HAP-1 (cell line): ENCODE data around the gene MPRIP.

Source experiments
- DNase-seq, 2 experiments: peaks; one replicate each; pipeline ENCODE4 v3.0.0-alpha.2; 2016 to 2020; ENCODE audit warnings: low spot score in 2 of 2
- H3K27me3 ChIP-seq: fragments of 250-450 bp; sonication (Bioruptor Pico); 2 replicates; pipeline ENCODE4 v1.5.1; 2020; ENCODE audit warnings: low read depth, mild to moderate bottlenecking, moderate library complexity
- H3K36me3 ChIP-seq: fragments of 250-450 bp; sonication (Bioruptor Pico); replicated peaks from 2 replicates; pipeline ENCODE4 v1.5.1; 2020; ENCODE audit warnings: mild to moderate bottlenecking
- H3K4me1 ChIP-seq: fragments of 250-450 bp; sonication (Bioruptor Pico); 2 replicates; pipeline ENCODE4 v1.5.1; 2020; ENCODE audit warnings: mild to moderate bottlenecking
- H3K4me3 ChIP-seq: fragments of 250-450 bp; sonication (Bioruptor Pico); 2 replicates; pipeline ENCODE4 v1.5.1; 2020; ENCODE audit warnings: mild to moderate bottlenecking, moderate library complexity
- H3K9me3 ChIP-seq: fragments of 250-450 bp; sonication (Bioruptor Pico); 2 replicates; pipeline ENCODE4 v1.5.1; 2020; ENCODE audit warnings: mild to moderate bottlenecking, moderate library complexity
- in situ Hi-C: fragments of 300-500 bp; cut with MboI; formaldehyde crosslinking; loops from 3 replicates; pipeline ENCODE4 v1.14.3; 2020; ENCODE audit warnings: low sequenced_read_pairs, inconsistent platforms, mixed read lengths

MPRIP gene

GRCh38 chr17:17029938-17030337, 12.3 kb upstream of the MPRIP start:
- H3K4me1 ChIP-seq = peaks cover 11% of the 10 kb centered on the region
- no peaks in the 10 kb centered on the region for H3K9me3 ChIP-seq
- H3K27me3 ChIP-seq = no peaks in the 10 kb centered on the region
- in situ Hi-C loops = no loop called here
- no peaks in the 10 kb centered on the region for H3K36me3 ChIP-seq
- no peak for DNase-seq
- H3K4me3 ChIP-seq = no peak overlapping the region

- Histone ChIP-seq H3K4me1 (peaks cover 11% of the 10 kb centered on the region), H3K4me3 (no peak overlapping the region), H3K27me3 (no peaks in the 10 kb centered on the region), H3K9me3 (no peaks in the 10 kb centered on the region), H3K36me3 (no peaks in the 10 kb centered on the region)
- DNase-seq = no peak
- in situ Hi-C loops = no loop called here
These were observed 11.6 kb upstream of the MPRIP start for GRCh38 chr17:17030515-17031211.

- Histone ChIP-seq H3K36me3 (no peaks in the 10 kb centered on the region), H3K4me1 (peaks cover 11% of the 10 kb centered on the region), H3K4me3 (no peak overlapping the region), H3K9me3 (no peaks in the 10 kb centered on the region), H3K27me3 (no peaks in the 10 kb centered on the region)
- in situ Hi-C loops = no loop called here
- DNase-seq = no peak
These were observed 10.0 kb upstream of the MPRIP start for GRCh38 chr17:17032131-17032692.

- in situ Hi-C loops = no loop called here
- Histone ChIP-seq H3K4me1 (peaks cover under 1% of the 10 kb centered on the region), H3K4me3 (no peak overlapping the region), H3K27me3 (no peaks in the 10 kb centered on the region), H3K9me3 (no peaks in the 10 kb centered on the region), H3K36me3 (no peaks in the 10 kb centered on the region)
- DNase-seq = no peak
These were observed 8.8 kb upstream of the MPRIP start for GRCh38 chr17:17033466-17033865.

GRCh38 chr17:17034026-17034425, 8.2 kb upstream of the MPRIP start:
- no peaks in the 10 kb centered on the region for H3K36me3 ChIP-seq
- in situ Hi-C loops = no loop called here
- no peaks in the 10 kb centered on the region for H3K9me3 ChIP-seq
- no peaks in the 10 kb centered on the region for H3K27me3 ChIP-seq
- DNase-seq = no peak
- H3K4me1 ChIP-seq = no peaks in the 10 kb centered on the region
- no peak overlapping the region for H3K4me3 ChIP-seq

- in situ Hi-C loops = no loop called here
- DNase-seq = no peak
- Histone ChIP-seq H3K27me3 (no peaks in the 10 kb centered on the region), H3K4me1 (no peaks in the 10 kb centered on the region), H3K4me3 (no peak overlapping the region), H3K36me3 (no peaks in the 10 kb centered on the region), H3K9me3 (no peaks in the 10 kb centered on the region)
These were observed 7.7 kb upstream of the MPRIP start for GRCh38 chr17:17034496-17035075.

- no peaks in the 10 kb centered on the region for H3K9me3 ChIP-seq
- in situ Hi-C loops = no loop called here
- H3K4me1 ChIP-seq = no peaks in the 10 kb centered on the region
- no peak overlapping the region for H3K4me3 ChIP-seq
- H3K27me3 ChIP-seq = no peaks in the 10 kb centered on the region
- no peak for DNase-seq
- no peaks in the 10 kb centered on the region for H3K36me3 ChIP-seq
These were observed 6.8 kb upstream of the MPRIP start for GRCh38 chr17:17035490-17035889.

GRCh38 chr17:17035920-17036523, 6.2 kb upstream of the MPRIP start:
- no peak overlapping the region for H3K4me3 ChIP-seq
- H3K4me1 ChIP-seq = no peaks in the 10 kb centered on the region
- in situ Hi-C loops = no loop called here
- no peaks in the 10 kb centered on the region for H3K27me3 ChIP-seq
- DNase-seq = no peak
- no peaks in the 10 kb centered on the region for H3K9me3 ChIP-seq
- no peaks in the 10 kb centered on the region for H3K36me3 ChIP-seq

- no peak overlapping the region for H3K4me3 ChIP-seq
- H3K27me3 ChIP-seq = no peaks in the 10 kb centered on the region
- in situ Hi-C loops = no loop called here
- H3K4me1 ChIP-seq = peaks cover 5% of the 10 kb centered on the region
- DNase-seq = no peak
- no peaks in the 10 kb centered on the region for H3K9me3 ChIP-seq
- no peaks in the 10 kb centered on the region for H3K36me3 ChIP-seq
These were observed 5.7 kb upstream of the MPRIP start for GRCh38 chr17:17036524-17036998.

GRCh38 chr17:17039911-17040310, 2.3 kb upstream of the MPRIP start:
- Histone ChIP-seq H3K36me3 (no peaks in the 10 kb centered on the region), H3K27me3 (no peaks in the 10 kb centered on the region), H3K9me3 (no peaks in the 10 kb centered on the region), H3K4me1 (peaks cover 16% of the 10 kb centered on the region), H3K4me3 (no peak overlapping the region)
- in situ Hi-C loops = no loop called here
- DNase-seq = no peak

GRCh38 chr17:17041018-17041521, 1.2 kb upstream of the MPRIP start:
- Histone ChIP-seq H3K36me3 (no peaks in the 10 kb centered on the region), H3K27me3 (no peaks in the 10 kb centered on the region), H3K4me3 (no peak overlapping the region), H3K9me3 (peaks cover 2% of the 10 kb centered on the region; the same call in 1 of the 2 replicates), H3K4me1 (peaks cover 22% of the 10 kb centered on the region)
- in situ Hi-C loops = no loop called here
- DNase-seq = no peak

GRCh38 chr17:17041571-17042383, 480 bp upstream of the MPRIP start:
- in situ Hi-C loops = no loop called here
- no peaks in the 10 kb centered on the region for H3K36me3 ChIP-seq
- H3K9me3 ChIP-seq = peaks cover 2% of the 10 kb centered on the region; the same call in 1 of the 2 replicates
- peaks cover 22% of the 10 kb centered on the region for H3K4me1 ChIP-seq
- DNase-seq = peak; percentile 93 to 99
- peak overlapping the region; percentile 33 for H3K4me3 ChIP-seq
- H3K27me3 ChIP-seq = no peaks in the 10 kb centered on the region

GRCh38 chr17:17042851-17043460, 699 bp downstream of the MPRIP start:
- in situ Hi-C loops = no loop called here
- Histone ChIP-seq H3K9me3 (peaks cover 2% of the 10 kb centered on the region; the same call in 1 of the 2 replicates), H3K4me3 (peak overlapping the region; percentile 80), H3K4me1 (peaks cover 22% of the 10 kb centered on the region), H3K36me3 (no peaks in the 10 kb centered on the region), H3K27me3 (no peaks in the 10 kb centered on the region)
- DNase-seq = peak in 1 of 2 experiments; percentile 29
